Mesodermal cell (in vitro differentiated cells): ENCODE results near the gene AKAP13.

Source experiments
- H3K27ac ChIP-seq: 2 replicates; pipeline ENCODE4 v1.7.0; 2013; ENCODE audit warnings: mild to moderate bottlenecking, low read depth, low read length, moderate library complexity; ENCODE audit not compliant: severe bottlenecking
- H3K36me3 ChIP-seq: 2 replicates; pipeline ENCODE4 v1.7.1; 2013; ENCODE audit warnings: mild to moderate bottlenecking, low read length, moderate library complexity; ENCODE audit not compliant: control insufficient read depth, insufficient read depth
- H3K4me1 ChIP-seq: one replicate; pipeline ENCODE4 v1.7.1; 2013; ENCODE audit warnings: mild to moderate bottlenecking, low read length; ENCODE audit not compliant: insufficient read depth, control insufficient read depth, poor library complexity, severe bottlenecking
- H3K4me3 ChIP-seq: 2 replicates; pipeline ENCODE4 v1.7.0; 2013; ENCODE audit warnings: low read length, control low read depth, mild to moderate bottlenecking; ENCODE audit not compliant: insufficient read depth, poor library complexity, severe bottlenecking; ENCODE audit errors: extremely low read depth
- H3K9me3 ChIP-seq: 2 replicates; pipeline ENCODE4 v1.7.1; 2013; ENCODE audit warnings: mild to moderate bottlenecking, low read length, moderate library complexity; ENCODE audit not compliant: control insufficient read depth
- WGBS, 2 experiments: methylation state at CpG; one replicate each; pipeline ENCODE4 v1.1.5; 2013; ENCODE audit warnings: missing lambda C conversion rate in 2 of 2; ENCODE audit not compliant: insufficient coverage in 2 of 2; 5-methylcytosine and 5-hydroxymethylcytosine counted together

The AKAP13 gene

DNA sequence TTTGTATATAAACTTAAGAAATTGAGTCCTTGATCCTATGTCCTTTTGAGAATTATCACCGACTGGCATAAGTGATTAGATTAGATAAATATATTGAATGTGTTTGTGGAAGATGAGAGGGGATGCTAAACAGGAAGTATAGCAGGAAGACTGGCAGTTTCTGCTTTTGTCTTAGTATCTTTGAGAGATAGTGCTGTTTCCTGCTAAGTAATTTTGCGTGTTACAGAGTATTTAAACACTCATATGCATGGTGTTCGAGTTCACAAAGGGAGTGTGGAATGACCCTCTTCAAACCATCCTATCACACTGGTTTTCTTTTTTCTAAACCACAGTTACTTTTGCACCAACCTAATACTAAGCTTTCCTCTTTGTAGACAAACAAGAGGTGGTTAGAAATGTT, 308.3 kb downstream of the AKAP13 start:
- Histone ChIP-seq H3K27ac (peak overlapping the region; percentile 58), H3K4me3 (no peak overlapping the region), H3K36me3 (peaks cover 56% of the 10 kb centered on the region), H3K4me1 (peaks cover 33% of the 10 kb centered on the region), H3K9me3 (no peaks in the 10 kb centered on the region)
- 83 to 91% methylated on average over 2 of the region's 3 CpGs for WGBS, 2 experiments

DNA sequence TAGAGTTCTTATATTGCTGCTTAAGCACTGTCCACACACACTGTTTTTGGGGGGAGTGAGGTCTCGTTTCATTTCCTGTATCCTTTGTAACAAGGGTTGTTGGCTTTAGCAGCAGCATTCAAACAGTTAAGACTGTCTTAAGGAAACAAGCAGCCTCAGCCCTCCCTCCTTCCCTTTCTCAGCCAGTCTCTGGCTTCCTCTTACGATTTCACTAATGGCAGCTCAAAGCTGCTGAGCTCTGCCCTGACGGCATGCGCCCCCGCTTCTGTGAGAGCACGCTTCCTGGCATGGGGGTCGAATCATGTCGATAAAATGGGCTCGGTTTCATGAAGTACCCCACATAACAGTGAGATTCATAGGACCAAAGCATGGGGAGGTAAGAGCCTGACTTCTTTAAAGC, 309.3 kb downstream of the AKAP13 start:
- H3K27ac ChIP-seq: peak overlapping the region; percentile 58
- no peaks in the 10 kb centered on the region for H3K9me3 ChIP-seq
- peak overlapping the region; percentile 9 for H3K4me3 ChIP-seq
- peaks cover 33% of the 10 kb centered on the region for H3K4me1 ChIP-seq
- WGBS, 2 experiments: 15 to 20% methylated on average over 4 to 8 of the region's 9 CpGs
- peaks cover 53% of the 10 kb centered on the region for H3K36me3 ChIP-seq

DNA sequence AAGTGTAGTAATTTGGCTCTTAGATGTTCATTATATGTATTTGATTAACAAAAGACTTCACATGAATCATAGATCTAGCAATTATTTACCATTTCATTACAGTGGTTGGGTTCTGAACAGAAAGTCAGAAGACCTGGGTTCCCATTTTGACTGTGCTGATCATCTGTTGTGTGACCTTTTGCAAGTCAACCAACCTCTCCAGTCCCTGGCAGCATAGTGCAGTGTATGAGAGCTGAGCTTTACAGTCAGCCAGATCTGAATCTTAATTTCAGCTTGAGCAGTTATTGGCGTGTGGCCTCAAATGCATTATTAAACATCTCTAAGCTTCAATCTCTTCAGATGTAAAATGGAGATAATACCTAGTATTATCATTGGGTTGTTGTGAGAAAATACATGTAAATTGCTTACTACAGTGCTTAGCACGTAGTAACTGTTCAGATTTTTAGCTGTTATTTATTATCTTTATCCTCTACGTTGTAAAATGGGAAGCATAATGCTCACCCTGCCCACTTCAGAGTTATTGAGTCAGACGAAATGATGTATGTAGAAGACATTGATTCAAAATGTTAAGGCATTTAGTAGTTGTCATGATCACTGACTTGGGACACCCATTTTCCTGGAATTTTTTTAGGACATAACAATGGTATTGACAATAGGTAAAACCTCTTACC, 310.3 kb downstream of the AKAP13 start:
- Histone ChIP-seq H3K27ac (no peak overlapping the region), H3K36me3 (peaks cover 54% of the 10 kb centered on the region)
- WGBS, 2 experiments: 100% methylated on average over 1 of the region's 4 CpGs

DNA sequence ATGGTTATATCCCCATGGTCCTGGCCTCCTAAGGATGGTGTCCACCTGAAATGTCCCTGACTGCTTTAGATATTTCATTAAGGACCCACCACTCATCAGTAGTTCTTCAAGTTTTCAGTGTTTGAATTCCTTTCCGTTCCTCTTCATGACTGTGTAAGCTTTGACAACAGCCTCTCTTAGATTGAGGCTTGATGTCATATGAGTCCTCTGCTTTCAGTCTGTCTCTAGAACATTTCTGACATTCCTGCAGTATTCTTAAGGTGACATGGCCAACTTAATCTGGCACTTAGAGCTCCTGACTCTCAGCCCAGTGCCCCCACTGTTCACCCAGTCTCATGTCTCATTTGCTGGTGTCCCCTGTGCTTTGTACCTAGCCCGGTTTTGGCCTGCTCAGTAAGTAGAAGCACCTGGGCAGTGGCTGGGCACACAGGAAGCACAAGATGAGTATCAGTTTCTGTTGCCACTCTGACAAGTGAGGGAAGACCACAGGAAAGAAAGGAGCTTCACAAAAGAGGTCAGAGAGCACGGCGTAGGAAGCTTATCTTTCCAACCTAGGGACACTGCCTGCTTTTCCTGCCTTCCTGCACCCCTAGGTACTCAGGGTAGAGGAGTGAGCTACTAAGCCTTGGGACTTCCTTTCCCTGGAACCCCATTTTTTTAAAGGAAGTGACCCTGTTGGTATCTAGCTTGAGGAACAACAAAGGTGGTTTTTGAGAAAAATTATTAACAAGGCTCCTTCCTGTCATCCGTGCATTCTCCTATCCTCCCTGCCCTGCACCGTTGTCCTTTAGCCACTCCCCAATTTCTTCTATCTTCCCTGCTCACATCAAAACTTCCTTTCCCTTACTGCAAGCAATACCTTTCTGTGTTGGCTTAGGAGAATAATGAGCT, 311.2 kb downstream of the AKAP13 start:
- Histone ChIP-seq H3K4me3 (no peak overlapping the region), H3K9me3 (no peaks in the 10 kb centered on the region), H3K4me1 (peaks cover 33% of the 10 kb centered on the region), H3K36me3 (peaks cover 54% of the 10 kb centered on the region), H3K27ac (no peak overlapping the region)
- WGBS, 2 experiments: 97% methylated on average over 4 of the region's 6 CpGs

More for the DNA sequence above, 310.3 kb downstream of the AKAP13 start:
- Histone ChIP-seq H3K9me3 (no peaks in the 10 kb centered on the region), H3K4me3 (no peak overlapping the region), H3K4me1 (peaks cover 33% of the 10 kb centered on the region)

DNA sequence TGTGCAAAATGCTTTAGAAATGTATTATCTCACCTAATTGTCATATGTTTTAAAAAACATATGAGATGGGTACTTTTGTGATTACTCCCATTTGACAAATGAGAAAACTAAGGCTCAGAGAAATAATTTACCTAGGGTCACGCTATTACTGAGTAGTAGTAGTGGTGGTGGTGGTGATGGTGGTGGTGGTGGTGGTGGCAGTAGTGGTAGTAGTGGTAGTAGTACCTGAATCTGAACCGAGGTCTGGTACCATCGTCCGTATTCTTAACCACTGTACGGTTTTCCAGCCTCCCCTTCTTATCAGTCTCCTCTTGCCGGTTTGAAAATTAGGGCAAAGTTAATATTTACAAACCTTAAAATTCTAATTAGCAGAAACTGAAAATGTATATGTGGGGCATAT, 311.9 kb downstream of the AKAP13 start:
- Histone ChIP-seq H3K27ac (no peak overlapping the region), H3K36me3 (peaks cover 56% of the 10 kb centered on the region), H3K9me3 (no peaks in the 10 kb centered on the region), H3K4me3 (no peak overlapping the region), H3K4me1 (peaks cover 27% of the 10 kb centered on the region)
- WGBS, 2 experiments: 67 to 100% methylated on average over 1 of the region's 6 CpGs

DNA sequence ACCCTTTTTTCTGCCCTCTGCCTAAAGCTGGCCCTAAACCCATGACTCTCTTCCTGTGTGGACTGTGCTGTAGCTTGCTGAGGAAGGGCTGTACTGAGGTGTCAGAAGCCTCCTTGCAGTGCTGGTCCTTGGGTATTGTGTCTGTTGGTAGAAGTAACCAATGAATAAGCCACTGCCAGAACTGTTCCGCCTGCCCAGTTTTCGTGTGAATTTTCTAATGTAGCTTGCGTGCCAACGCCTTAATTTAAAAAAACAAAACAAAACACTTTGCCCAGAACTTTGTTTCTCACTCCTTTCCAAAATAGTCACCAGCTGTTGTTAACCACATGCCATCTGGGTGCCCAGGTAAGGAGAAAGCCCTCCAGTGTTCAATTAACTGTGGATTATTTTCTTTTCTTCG, 312.5 kb downstream of the AKAP13 start:
- Histone ChIP-seq H3K4me1 (peaks cover 27% of the 10 kb centered on the region), H3K9me3 (no peaks in the 10 kb centered on the region), H3K36me3 (peaks cover 50% of the 10 kb centered on the region), H3K27ac (peak overlapping the region; percentile 26), H3K4me3 (no peak overlapping the region)
- WGBS, 2 experiments: 89 to 97% methylated on average over 3 to 4 of the region's 5 CpGs

DNA sequence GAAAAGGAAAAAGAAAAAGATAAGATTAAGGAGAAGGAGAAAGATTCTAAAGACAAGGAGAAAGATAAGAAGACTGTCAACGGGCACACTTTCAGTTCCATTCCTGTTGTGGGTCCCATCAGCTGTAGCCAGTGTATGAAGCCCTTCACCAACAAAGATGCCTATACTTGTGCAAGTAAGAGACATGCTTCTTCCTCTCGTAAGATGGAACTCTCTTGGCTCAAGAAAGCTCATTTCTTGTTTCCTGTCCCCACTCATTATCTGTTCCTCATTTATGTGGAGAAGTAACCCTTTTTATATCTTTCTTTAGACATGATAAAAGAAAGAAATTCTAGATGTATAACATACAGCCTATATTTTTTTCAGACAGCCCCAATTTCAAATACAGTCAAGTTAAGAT, 312.9 kb downstream of the AKAP13 start:
- peaks cover 50% of the 10 kb centered on the region for H3K36me3 ChIP-seq
- WGBS, 2 experiments: 86% methylated on average over 1 to 2 of the region's 2 CpGs
- no peaks in the 10 kb centered on the region for H3K9me3 ChIP-seq
- peaks cover 25% of the 10 kb centered on the region for H3K4me1 ChIP-seq
- H3K27ac ChIP-seq: no peak overlapping the region
- no peak overlapping the region for H3K4me3 ChIP-seq

DNA sequence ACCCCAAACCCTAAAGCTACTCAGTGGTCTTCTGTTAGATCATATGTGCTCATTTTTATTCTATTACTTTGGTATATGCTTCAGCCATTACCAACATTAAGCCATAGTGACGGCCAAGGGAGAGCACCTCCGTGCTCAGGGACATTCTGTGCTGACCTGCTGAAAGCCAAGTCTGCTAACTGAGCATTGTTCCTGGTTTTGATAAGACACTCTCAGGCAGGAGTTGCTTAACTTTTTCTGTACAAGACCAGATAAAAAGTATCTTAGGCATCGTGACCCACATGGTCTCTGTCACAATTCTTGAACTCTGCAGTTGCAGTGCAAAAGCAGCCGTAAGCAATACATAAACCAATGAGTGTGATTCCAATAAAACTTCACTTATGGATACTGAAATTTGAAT, 313.7 kb downstream of the AKAP13 start:
- WGBS, 2 experiments: 97% methylated on average over 3 of the region's 4 CpGs

DNA sequence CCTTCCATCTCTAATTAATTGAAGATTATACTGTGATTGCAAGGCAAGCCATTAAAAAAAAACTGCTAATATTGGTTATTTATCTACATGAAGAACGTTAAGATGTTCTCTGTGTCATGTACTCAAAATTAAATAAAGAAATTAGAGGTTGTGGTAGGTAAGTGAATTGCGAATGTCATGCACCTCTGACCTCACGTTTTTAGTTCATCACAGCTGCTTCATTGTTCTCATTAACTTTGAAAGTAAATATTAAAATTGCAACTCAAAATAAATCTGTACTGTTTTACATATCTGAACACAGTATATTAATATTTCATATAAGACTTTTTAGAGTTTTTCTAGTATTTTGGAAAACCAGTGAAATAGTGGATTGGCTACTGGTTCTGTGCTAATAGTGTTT, 320.4 kb downstream of the AKAP13 start:
- H3K9me3 ChIP-seq: no peaks in the 10 kb centered on the region
- WGBS, 2 experiments: no CpG with 5 or more reads among the region's 3 CpGs
- H3K36me3 ChIP-seq: peaks cover 14% of the 10 kb centered on the region
- no peaks in the 10 kb centered on the region for H3K4me1 ChIP-seq
- H3K27ac ChIP-seq: no peak overlapping the region
- no peak overlapping the region for H3K4me3 ChIP-seq

More for the DNA sequence above, 313.7 kb downstream of the AKAP13 start:
- Histone ChIP-seq H3K27ac (no peak overlapping the region), H3K4me1 (peaks cover 17% of the 10 kb centered on the region), H3K36me3 (peaks cover 50% of the 10 kb centered on the region), H3K9me3 (no peaks in the 10 kb centered on the region), H3K4me3 (no peak overlapping the region)

DNA sequence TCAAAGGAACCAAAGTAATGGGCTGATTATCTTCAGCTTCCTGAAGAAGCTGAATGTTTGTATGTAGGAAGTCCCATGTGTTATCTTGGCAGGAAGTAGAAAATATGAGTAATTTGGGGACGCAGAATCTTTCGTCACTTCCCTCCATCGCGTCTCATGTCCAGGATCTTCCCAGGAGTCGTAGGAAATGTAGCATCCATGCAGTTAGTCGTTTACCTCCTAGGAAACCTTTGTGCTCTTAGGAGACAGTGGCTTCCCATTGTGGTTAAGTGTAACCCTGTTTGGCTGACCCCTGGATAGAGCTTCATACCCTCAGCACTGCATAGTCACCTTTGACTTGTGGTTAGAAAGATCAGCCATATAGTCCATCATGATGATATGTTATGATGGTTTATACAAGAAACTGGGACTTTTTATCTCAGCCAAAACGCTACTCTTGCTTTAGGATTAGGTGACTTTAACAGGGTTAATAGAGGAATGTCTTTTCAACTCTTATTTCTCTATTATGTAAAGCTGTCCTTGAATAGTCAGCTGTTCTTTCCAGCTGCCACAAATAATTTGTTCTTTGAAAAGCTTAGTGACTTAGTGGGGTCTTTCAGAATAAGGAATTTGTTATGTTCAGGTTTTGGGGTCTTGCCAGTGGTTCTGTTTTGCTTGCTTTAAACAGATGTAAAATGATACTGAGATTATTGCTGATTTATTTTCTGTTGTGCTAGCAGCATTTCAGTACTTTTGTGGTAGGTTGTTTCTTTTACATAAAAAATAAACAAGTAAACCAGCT, 322.1 kb downstream of the AKAP13 start:
- Histone ChIP-seq H3K9me3 (no peaks in the 10 kb centered on the region), H3K4me1 (peaks cover 11% of the 10 kb centered on the region), H3K36me3 (no peaks in the 10 kb centered on the region), H3K4me3 (no peak overlapping the region), H3K27ac (peak overlapping the region; percentile 58)
- 81 to 86% methylated on average over 6 of the region's 7 CpGs for WGBS, 2 experiments
